HepG2 (cell line): ENCODE data around the gene CRYAB. TPM values are rescaled to one million over a fixed set of nuclear protein-coding genes. Genes with fewer than 3 reads are reported as not detected.

Experiments used
- ATAC-seq: fragments of 200-7000 bp; cut with Tn5 transposase; 3 replicates; pipeline ENCODE4 v1.9.1; 2020; ENCODE audit warnings: mild to moderate bottlenecking, moderate library complexity
- BruUV-seq: library from RNA; stranded (reverse); fragments of 400-500 nt; replicated peaks from 2 replicates; lab custom pipeline; 2021; lab: Mats Ljungman, UMichigan
- CTCF ChIA-PET: fragments of 300-600 bp; formaldehyde crosslinking; extraction: SDS; loops from one replicate; lab custom pipeline; 2021; ENCODE audit warnings: low total read pairs, inconsistent platforms, low intra/inter-chr PET ratio; lab: Yijun Ruan, JAX
- POLR2A ChIA-PET: fragments of 350-600 bp; sonication (Branson Sonifier 250); formaldehyde crosslinking; loops from one replicate; lab custom pipeline; 2020; ENCODE audit warnings: antibody characterized with exemption, inconsistent platforms; lab: Yijun Ruan, JAX
- DNase-seq: peaks from one replicate; pipeline ENCODE4 v3.0.0-alpha.2; 2015; ENCODE audit warnings: low spot score
- FAIRE-seq: peaks from 3 replicates; lab custom pipeline; 2011; peaks lifted over from hg19 to GRCh38; lab: Jason Lieb, UNC
- H2AFZ ChIP-seq: one replicate; pipeline ENCODE4 v1.6.1; 2011; ENCODE audit warnings: low read length, inconsistent platforms
- H3K27ac ChIP-seq: fragments of 300-600 bp; 3 replicates; pipeline ENCODE4 v1.8.0; 2011; ENCODE audit warnings: mixed run types, mild to moderate bottlenecking, mixed read lengths, low read length, inconsistent platforms; ENCODE audit not compliant: insufficient read depth; ENCODE audit errors: extremely low read length
- H3K27me3 ChIP-seq, 2 experiments: fragments of 200-600 bp in 1 of 2; 2 replicates in 1 of 2; 3 replicates in 1 of 2; pipeline versions ENCODE4 v1.6.0 to v1.8.0; 2011; ENCODE audit warnings: low read length in 2 of 2, mild to moderate bottlenecking in 2 of 2, moderate library complexity in 2 of 2, inconsistent platforms in 1 of 2; ENCODE audit not compliant: insufficient read depth in 2 of 2, control insufficient read depth in 1 of 2
- H3K36me3 ChIP-seq, 2 experiments: fragments of 200-600 bp in 1 of 2; replicated peaks in 1 of 2; 2 replicates in 1 of 2; 3 replicates in 1 of 2; pipeline versions ENCODE4 v1.5.1 to v1.8.0; 2011; ENCODE audit warnings: low read length in 2 of 2, inconsistent platforms in 1 of 2; ENCODE audit not compliant: insufficient read depth in 2 of 2, control insufficient read depth in 1 of 2
- H3K4me1 ChIP-seq: 2 replicates; pipeline ENCODE4 v1.5.1; 2012; ENCODE audit warnings: low read length, inconsistent platforms; ENCODE audit not compliant: insufficient read depth
- H3K4me2 ChIP-seq: 2 replicates; pipeline ENCODE4 v1.6.0; 2011; ENCODE audit warnings: low read depth, low read length, inconsistent platforms
- H3K4me3 ChIP-seq, 3 experiments: fragments of 200-600 bp in 1 of 3; sonication (generic), shearing (Covaris generic) in 1 of 3; replicated peaks in 1 of 3; 2 replicates each; pipeline ENCODE4 v1.5.1; 2011 to 2016; ENCODE audit warnings: low read length in 3 of 3, inconsistent platforms in 2 of 3, low read depth in 2 of 3, mild to moderate bottlenecking in 2 of 3, control low read depth in 1 of 3, mixed read lengths in 1 of 3; ENCODE audit not compliant: insufficient read depth in 1 of 3
- H3K79me2 ChIP-seq: one replicate; pipeline ENCODE4 v1.6.1; 2011; ENCODE audit warnings: low read length, inconsistent platforms; ENCODE audit not compliant: insufficient read depth
- H3K9ac ChIP-seq: 2 replicates; pipeline ENCODE4 v1.6.0; 2011; ENCODE audit warnings: mild to moderate bottlenecking, low read depth, low read length, inconsistent platforms; ENCODE audit not compliant: insufficient read depth
- H3K9me3 ChIP-seq: 2 replicates; pipeline ENCODE4 v1.5.1; 2012; ENCODE audit warnings: mild to moderate bottlenecking, low read length
- H4K20me1 ChIP-seq: 2 replicates; pipeline ENCODE4 v1.6.0; 2011; ENCODE audit warnings: inconsistent platforms, mild to moderate bottlenecking, low read length, moderate library complexity; ENCODE audit not compliant: insufficient read depth
- BRCA1 ChIP-seq: sonication (generic); formaldehyde crosslinking; IDR thresholded peaks from 2 replicates; pipeline ENCODE4 v1.4.0; 2020; ENCODE audit warnings: missing genetic modification reagents
- CREB1 ChIP-seq, 2 experiments: fragments of 450-650 bp in 1 of 2; IDR thresholded peaks; 2 replicates each; pipeline ENCODE4 v1.6.1; 2016 to 2017; ENCODE audit warnings: control low read depth in 1 of 2, mild to moderate bottlenecking in 1 of 2, missing compliant biosample characterization in 1 of 2, missing genetic modification characterization in 1 of 2
- FOXO1 ChIP-seq: sonication (generic); formaldehyde crosslinking; IDR thresholded peaks from 2 replicates; pipeline ENCODE4 v1.4.0; 2020; ENCODE audit warnings: missing genetic modification reagents
- GATAD1 ChIP-seq: IDR thresholded peaks from 2 replicates; pipeline ENCODE4 v1.6.1; 2016; ENCODE audit warnings: missing genetic modification reagents, missing compliant biosample characterization
- GATAD2A ChIP-seq: IDR thresholded peaks from 2 replicates; pipeline ENCODE4 v1.6.1; 2016
- HES4 ChIP-seq: sonication (generic); formaldehyde crosslinking; IDR thresholded peaks from 2 replicates; pipeline ENCODE4 v1.9.0; 2021; ENCODE audit warnings: mild to moderate bottlenecking, missing genetic modification reagents, borderline replicate concordance
- HNRNPL ChIP-seq: fragments of 200-400 bp; formaldehyde crosslinking; IDR thresholded peaks from 2 replicates; pipeline ENCODE4 v1.6.1; 2017; ENCODE audit warnings: mild to moderate bottlenecking, low read depth, low read length
- KDM6A ChIP-seq: IDR thresholded peaks from 2 replicates; pipeline ENCODE4 v1.6.1; 2016; ENCODE audit warnings: low read depth
- KLF13 ChIP-seq: sonication (generic); formaldehyde crosslinking; IDR thresholded peaks from 2 replicates; pipeline ENCODE4 v1.4.0; 2020; ENCODE audit warnings: mild to moderate bottlenecking, missing genetic modification reagents
- MATR3 ChIP-seq: sonication (generic); formaldehyde crosslinking; IDR thresholded peaks from 2 replicates; pipeline ENCODE4 v1.4.0; 2020; ENCODE audit warnings: missing genetic modification reagents
- PAWR ChIP-seq: sonication (generic); formaldehyde crosslinking; IDR thresholded peaks from 2 replicates; pipeline ENCODE4 v1.4.0; 2020; ENCODE audit warnings: missing genetic modification reagents, mild to moderate bottlenecking, borderline replicate concordance
- RNF2 ChIP-seq: fragments of 450-650 bp; conservative IDR thresholded peaks from 2 replicates; pipeline ENCODE4 v1.6.1; 2016; ENCODE audit warnings: low read depth
- SAFB2 ChIP-seq: sonication (generic); formaldehyde crosslinking; IDR thresholded peaks from 2 replicates; pipeline ENCODE4 v1.5.1; 2020; ENCODE audit warnings: missing genetic modification reagents, low read depth, mild to moderate bottlenecking, borderline replicate concordance
- SIN3A ChIP-seq: IDR thresholded peaks from 2 replicates; pipeline ENCODE4 v1.6.1; 2011; ENCODE audit warnings: low read depth, mild to moderate bottlenecking, control low read depth, low read length, borderline replicate concordance
- SMAD9 ChIP-seq: sonication (generic); formaldehyde crosslinking; IDR thresholded peaks from 2 replicates; pipeline ENCODE4 v1.5.1; 2020; ENCODE audit warnings: mild to moderate bottlenecking, missing genetic modification reagents
- SP4 ChIP-seq: sonication (generic); formaldehyde crosslinking; IDR thresholded peaks from 2 replicates; pipeline ENCODE4 v1.8.1; 2023; ENCODE audit warnings: mild to moderate bottlenecking, missing genetic modification reagents
- SRSF9 ChIP-seq: fragments of 200-400 bp; formaldehyde crosslinking; IDR thresholded peaks from 2 replicates; pipeline ENCODE4 v1.6.1; 2018; ENCODE audit warnings: borderline replicate concordance, mild to moderate bottlenecking, low read depth, low read length; ENCODE audit not compliant: insufficient read depth, poor library complexity, severe bottlenecking
- TEAD3 ChIP-seq: optimal IDR thresholded peaks from 2 replicates; pipeline ENCODE3; 2016; ENCODE audit warnings: borderline replicate concordance
- U2AF1 ChIP-seq: fragments of 200-400 bp; formaldehyde crosslinking; optimal IDR thresholded peaks from 2 replicates; pipeline ENCODE3; 2017; ENCODE audit warnings: mild to moderate bottlenecking, low read depth, low read length
- YY1 ChIP-seq: IDR thresholded peaks from 2 replicates; pipeline ENCODE4 v1.6.1; 2011; ENCODE audit warnings: low read length, low read depth, moderate library complexity, mild to moderate bottlenecking; ENCODE audit not compliant: insufficient read depth, insufficient replicate concordance
- ZBTB21 ChIP-seq: sonication (generic); formaldehyde crosslinking; IDR thresholded peaks from 2 replicates; pipeline ENCODE4 v1.4.0; 2020; ENCODE audit warnings: missing genetic modification reagents
- ZFP36L2 ChIP-seq: sonication (generic); formaldehyde crosslinking; IDR thresholded peaks from 2 replicates; pipeline ENCODE4 v1.4.0; 2020; ENCODE audit warnings: missing genetic modification reagents
- ZNF335 ChIP-seq: sonication (generic); formaldehyde crosslinking; IDR thresholded peaks from 2 replicates; pipeline ENCODE4 v1.4.0; 2020; ENCODE audit warnings: missing genetic modification reagents
- ZNF367 ChIP-seq: sonication (generic); formaldehyde crosslinking; IDR thresholded peaks from 2 replicates; pipeline ENCODE4 v1.4.0; 2020; ENCODE audit warnings: missing genetic modification reagents, borderline replicate concordance
- ZNF441 ChIP-seq: sonication (generic); formaldehyde crosslinking; IDR thresholded peaks from 2 replicates; pipeline ENCODE4 v1.7.0; 2021; ENCODE audit warnings: missing genetic modification reagents, borderline replicate concordance
- ZNF607 ChIP-seq: sonication (generic); formaldehyde crosslinking; IDR thresholded peaks from 2 replicates; pipeline ENCODE4 v1.5.1; 2020; ENCODE audit warnings: missing genetic modification reagents, mild to moderate bottlenecking, borderline replicate concordance
- ZSCAN21 ChIP-seq: sonication (generic); formaldehyde crosslinking; IDR thresholded peaks from 2 replicates; pipeline ENCODE4 v1.8.0; 2022; ENCODE audit warnings: mild to moderate bottlenecking, missing genetic modification reagents, moderate library complexity, borderline replicate concordance
- ZSCAN22 ChIP-seq: sonication (generic); formaldehyde crosslinking; IDR thresholded peaks from 2 replicates; pipeline ENCODE4 v1.4.0; 2020; ENCODE audit warnings: mild to moderate bottlenecking, missing genetic modification reagents
- WGBS: methylation state at CpG from one replicate; pipeline ENCODE4 v1.1.6; 2017; ENCODE audit warnings: low lambda C conversion rate; 5-methylcytosine and 5-hydroxymethylcytosine counted together
- in situ Hi-C: cut with HindIII; loops from 2 replicates; pipeline ENCODE4 v1.10.0; 2017; ENCODE audit warnings: low pct_unique_long_range_greater_than_20kb; ENCODE audit not compliant: extremely low pct_ligation_motif_present
- intact Hi-C: fragments of 100-400 bp; cut with micrococcal nuclease; formaldehyde crosslinking; loops from one replicate; pipeline ENCODE4 v1.10.0; 2022; ENCODE audit not compliant: unreplicated experiment
- polyA plus RNA-seq, 8 experiments: library from polyadenylated mRNA; depleted of rRNA in 3 of 8; stranded (reverse) in 7 of 8; unstranded in 1 of 8; fragments of >200 nt; fragmentation: Illumina TruSeq in 4 of 8; extraction: Trizol in 4 of 8; gene quantifications; 2 replicates each; pipeline versions ENCODE4 v1.2.1 to v1.2.3, GENCODE V29; 2011 to 2016; ENCODE audit warnings: low read depth in 4 of 8, missing spikeins in 1 of 8, mixed read lengths in 1 of 8; ENCODE audit not compliant: insufficient read depth in 1 of 8
- total RNA-seq, 5 experiments: library from RNA; depleted of rRNA; stranded (reverse); fragments of >200 nt; fragmentation: Illumina TruSeq; extraction: Trizol; gene quantifications; 2 replicates each; pipeline ENCODE4 v1.2.3, GENCODE V29; 2016; ENCODE audit warnings: low read depth in 1 of 5
- TF ChIP-seq, protein P1 (sequence below): sonication (generic); formaldehyde crosslinking; IDR thresholded peaks from 2 replicates; pipeline ENCODE4 v1.4.0; 2020; ENCODE audit warnings: mild to moderate bottlenecking, missing genetic modification reagents

CRYAB gene
- total and polyA plus RNA-seq, 2 of the 13 experiments (the other 11 are each of a cell fraction or from before 2014, with no cell fraction given): 0.55 to 1.1 TPM

DNA sequence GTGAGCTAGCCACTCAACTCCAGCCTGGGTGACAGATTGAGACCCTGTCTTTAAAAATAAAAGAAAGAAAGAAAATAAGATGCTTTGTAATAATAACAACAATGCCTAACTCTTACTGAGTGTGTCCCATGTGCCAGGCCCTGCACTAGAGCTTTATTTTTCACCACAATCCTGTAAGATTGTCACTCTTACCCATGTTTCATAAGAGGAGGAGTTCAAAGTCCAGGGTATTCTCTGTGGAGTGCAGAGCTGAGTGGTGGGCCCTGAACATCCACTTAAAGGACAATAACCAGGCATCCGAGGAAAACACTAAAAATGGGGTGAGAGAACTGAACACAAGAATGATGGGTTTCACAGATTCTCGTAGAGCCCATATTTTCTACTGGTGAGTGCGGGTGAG lies 6.2 kb upstream of the CRYAB start:
- Histone ChIP-seq H4K20me1 (no peaks in the 10 kb centered on the region), H3K4me3 (peak overlapping the region; percentile 49 to 66 (median 58); a peak in 5 of 6 replicates), H3K79me2 (no peaks in the 10 kb centered on the region), H3K27me3 (no peaks in the 10 kb centered on the region), H3K9ac (peak overlapping the region; percentile 62), H3K4me2 (peak overlapping the region; percentile 75), H2AFZ (peak overlapping the region; percentile 62), H3K4me1 (peaks cover 87% of the 10 kb centered on the region), H3K27ac (peak overlapping the region; percentile 66), H3K9me3 (no peaks in the 10 kb centered on the region), H3K36me3 (no peaks in the 10 kb centered on the region)
- FAIRE-seq (no peak), ATAC-seq (peak; percentile 10; the same call in 1 of the 3 replicates), DNase-seq (peak; percentile 66)
- BruUV-seq: no TSS peak
- CTCF ChIA-PET: no interaction called here
- WGBS: 4% methylated on average over 3 of the region's 3 CpGs
- in situ Hi-C loops: no loop called here
- POLR2A ChIA-PET: interaction anchor here (0.7 to 3.1 kb wide), 8 partner anchors 9 to 89 kb away, joined by 3 to 65 read pairs (median 6); partner anchors contain the start of gene ALG9
- intact Hi-C loops: loop anchor here (2.0 kb wide), 1 partner anchor 39 kb away; the partner anchor contains the start of genes CFAP68 and FDXACB1
- TF ChIP-seq MATR3 (CRISPR knock-in tag) (no peak), GATAD1 (CRISPR knock-in tag) (0 out of 2 replicates have a peak, but pooled peaks have one; percentile 9), HNRNPL (no peak), ZNF367 (CRISPR knock-in tag) (no peak), SRSF9 (no peak), YY1 (no peak), ZNF441 (CRISPR knock-in tag) (peak; percentile 41; the same call in 1 of the 2 replicates), BRCA1 (no peak), GATAD2A (CRISPR knock-in tag) (peak; percentile 36; the same call in 1 of the 2 replicates), KLF13 (CRISPR knock-in tag) (no peak), ZNF335 (CRISPR knock-in tag) (no peak), ZNF607 (CRISPR knock-in tag) (0 out of 2 replicates have a peak, but pooled peaks have one; percentile 62), PAWR (CRISPR knock-in tag) (no peak), TEAD3 (CRISPR knock-in tag) (peak; percentile 35), HES4 (CRISPR knock-in tag) (no peak), ZFP36L2 (CRISPR knock-in tag) (no peak), SAFB2 (CRISPR knock-in tag) (no peak), ZSCAN21 (CRISPR knock-in tag) (no peak), U2AF1 (no peak), FOXO1 (no peak), SP4 (CRISPR knock-in tag) (no peak), SIN3A (no peak), RNF2 (no peak), ZBTB21 (CRISPR knock-in tag) (no peak), ZSCAN22 (CRISPR knock-in tag) (no peak), CREB1 (IDR thresholded peaks at IDR 0.05) (no peak), CREB1 (CRISPR knock-in tag; IDR thresholded peaks at IDR 0.05) (no peak; the same call in 1 of the 2 replicates), KDM6A (CRISPR knock-in tag) (peak; percentile 57; the same call in 1 of the 2 replicates), SMAD9 (CRISPR knock-in tag) (no peak)
- TF ChIP-seq, protein P1, sequence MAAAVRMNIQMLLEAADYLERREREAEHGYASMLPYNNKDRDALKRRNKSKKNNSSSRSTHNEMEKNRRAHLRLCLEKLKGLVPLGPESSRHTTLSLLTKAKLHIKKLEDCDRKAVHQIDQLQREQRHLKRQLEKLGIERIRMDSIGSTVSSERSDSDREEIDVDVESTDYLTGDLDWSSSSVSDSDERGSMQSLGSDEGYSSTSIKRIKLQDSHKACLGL: no peak
